B cell (primary cell): Measurements from ENCODE around the gene PHF21B.

Source experiments
- CTCF ChIP-seq: fragments of 200-600 bp; IDR thresholded peaks from one replicate; pipeline ENCODE4 v1.8.0; 2022; ENCODE audit warnings: antibody characterized with exemption, mild to moderate bottlenecking
- EZH2 ChIP-seq: IDR thresholded peaks from 2 replicates; pipeline ENCODE4 v1.6.1; 2012; ENCODE audit warnings: borderline replicate concordance, low read depth, mild to moderate bottlenecking, moderate library complexity, low read length; ENCODE audit not compliant: insufficient read depth, poor library complexity, severe bottlenecking

GRCh38 chr22:44995715-44996114, 14.1 kb downstream of the PHF21B start:
- no peak for TF ChIP-seq CTCF
- no peak for TF ChIP-seq EZH2
